HCT116 (cell line): Measurements from ENCODE around the gene SGSM2. TPM values are rescaled to one million over a fixed set of nuclear protein-coding genes. Genes with fewer than 3 reads are reported as not detected.

Experiments
- ATAC-seq: fragments of 200-7000 bp; cut with Tn5 transposase; 2 replicates; pipeline ENCODE4 v1.9.1; 2020; ENCODE audit warnings: mild to moderate bottlenecking, moderate library complexity
- BruUV-seq: library from RNA; stranded (reverse); fragments of 400-500 nt; replicated peaks from 2 replicates; lab custom pipeline; 2021; lab: Mats Ljungman, UMichigan
- CTCF ChIA-PET: fragments of 300-600 bp; sonication (Branson Sonifier 250); formaldehyde crosslinking; loops from one replicate; lab custom pipeline; 2021; ENCODE audit warnings: antibody characterized with exemption; lab: Charles Lee
- POLR2A ChIA-PET: fragments of 300-600, 350-600 bp; sonication (Branson Sonifier 250); formaldehyde crosslinking; loops from one replicate; lab custom pipeline; 2021; ENCODE audit warnings: antibody characterized with exemption; lab: Charles Lee
- RAD21 ChIA-PET, 2 experiments: fragments of 300-600 bp; sonication (Branson Sonifier 250); formaldehyde crosslinking; loops; one replicate each; lab custom pipeline; 2023; ENCODE audit warnings: low total read pairs in 2 of 2; ENCODE audit not compliant: uncharacterized antibody in 2 of 2, unreplicated experiment in 2 of 2, low non-redundant PET in 1 of 2; lab: Charles Lee
- DNase-seq: peaks from one replicate; pipeline ENCODE4 v3.0.0-alpha.2; 2010; ENCODE audit warnings: low read depth, low spot score
- H2AFZ ChIP-seq: fragments of 200-600 bp; shearing (Covaris generic), sonication (generic); 2 replicates; pipeline ENCODE4 v1.6.1; 2017; ENCODE audit warnings: low read depth, mixed run types, mixed read lengths, antibody characterized with exemption, low read length; ENCODE audit not compliant: poor library complexity, severe bottlenecking
- H3K27ac ChIP-seq: 2 replicates; pipeline ENCODE4 v1.5.1; 2012; ENCODE audit warnings: low read depth, low read length
- H3K27me3 ChIP-seq: fragments of 200-600 bp; sonication (generic); 2 replicates; pipeline ENCODE4 v1.6.1; 2016; ENCODE audit warnings: mixed run types, low read length, mixed read lengths; ENCODE audit not compliant: insufficient read depth
- H3K36me3 ChIP-seq, 2 experiments: fragments of 200-500 bp in 1 of 2; fragments of 200-600 bp in 1 of 2; sonication (Bioruptor generic) in 1 of 2; sonication (generic) in 1 of 2; 2 replicates each; pipeline versions ENCODE4 v1.5.1 to v1.6.1; 2014 to 2016; ENCODE audit warnings: low read length in 2 of 2, inconsistent platforms in 1 of 2, mixed read lengths in 1 of 2, mixed run types in 1 of 2; ENCODE audit not compliant: insufficient read depth in 2 of 2, control insufficient read depth in 1 of 2
- H3K4me1 ChIP-seq, 2 experiments: fragments of 200-600 bp in 1 of 2; sonication (generic) in 1 of 2; 2 replicates each; pipeline versions ENCODE4 v1.5.1 to v1.6.1; 2012 to 2017; ENCODE audit warnings: low read length in 2 of 2, inconsistent platforms in 1 of 2, mild to moderate bottlenecking in 1 of 2, mixed read lengths in 1 of 2, mixed run types in 1 of 2, moderate library complexity in 1 of 2; ENCODE audit not compliant: insufficient read depth in 2 of 2, control insufficient read depth in 1 of 2
- H3K4me2 ChIP-seq: fragments of 200-600 bp; sonication (generic); 2 replicates; pipeline ENCODE4 v1.6.1; 2017; ENCODE audit warnings: mixed run types, low read length, mixed read lengths
- H3K4me3 ChIP-seq, 2 experiments: fragments of 200-600 bp in 1 of 2; sonication (generic) in 1 of 2; replicated peaks in 1 of 2; 2 replicates each; pipeline ENCODE4 v1.5.1; 2011 to 2016; ENCODE audit warnings: low read length in 2 of 2, control low read depth in 1 of 2, low read depth in 1 of 2, mild to moderate bottlenecking in 1 of 2, mixed read lengths in 1 of 2, mixed run types in 1 of 2
- H3K79me2 ChIP-seq: fragments of 200-600 bp; sonication (generic); 2 replicates; pipeline ENCODE4 v1.6.1; 2017; ENCODE audit warnings: mild to moderate bottlenecking, mixed run types, low read length, moderate library complexity, mixed read lengths; ENCODE audit not compliant: insufficient read depth
- H3K9ac ChIP-seq: fragments of 200-600 bp; sonication (generic); 2 replicates; pipeline ENCODE4 v1.6.1; 2016; ENCODE audit warnings: low read length, mixed read lengths
- H3K9me2 ChIP-seq: fragments of 200-600 bp; sonication (generic), shearing (Covaris generic); 2 replicates; pipeline ENCODE4 v1.6.1; 2017; ENCODE audit warnings: mixed run types, mild to moderate bottlenecking, moderate library complexity; ENCODE audit not compliant: insufficient read depth
- H3K9me3 ChIP-seq, 2 experiments: fragments of 200-500 bp in 1 of 2; fragments of 200-600 bp in 1 of 2; sonication (Bioruptor generic) in 1 of 2; sonication (generic) in 1 of 2; 2 replicates each; pipeline ENCODE4 v1.6.1; 2014 to 2017; ENCODE audit warnings: low read length in 2 of 2, mixed read lengths in 2 of 2, inconsistent platforms in 1 of 2, low read depth in 1 of 2, mild to moderate bottlenecking in 1 of 2, mixed run types in 1 of 2, moderate library complexity in 1 of 2; ENCODE audit not compliant: control insufficient read depth in 1 of 2, insufficient read depth in 1 of 2
- H4K20me1 ChIP-seq: fragments of 200-600 bp; sonication (generic), shearing (Covaris generic); 2 replicates; pipeline ENCODE4 v1.6.1; 2017; ENCODE audit warnings: mixed run types, mild to moderate bottlenecking, moderate library complexity; ENCODE audit not compliant: insufficient read depth
- EGR1 ChIP-seq: IDR thresholded peaks from 2 replicates; pipeline ENCODE4 v1.6.1; 2012; ENCODE audit warnings: low read depth
- POLR2AphosphoS5 ChIP-seq: IDR thresholded peaks from 2 replicates; pipeline ENCODE4 v1.6.1; 2011; ENCODE audit warnings: mild to moderate bottlenecking, low read depth, low read length, moderate library complexity
- SIN3A ChIP-seq: IDR thresholded peaks from 2 replicates; pipeline ENCODE4 v1.6.1; 2012; ENCODE audit warnings: low read depth
- TCF7L2 ChIP-seq: IDR thresholded peaks from 2 replicates; pipeline ENCODE4 v1.7.0; 2011; ENCODE audit warnings: borderline replicate concordance, inconsistent platforms; ENCODE audit not compliant: insufficient read depth, insufficient read length; ENCODE audit errors: extremely low read depth
- YY1 ChIP-seq: IDR thresholded peaks from 2 replicates; pipeline ENCODE4 v1.6.1; 2011; ENCODE audit warnings: low read length, low read depth, moderate library complexity, mild to moderate bottlenecking; ENCODE audit not compliant: insufficient replicate concordance; ENCODE audit errors: extremely low read depth
- ZFX ChIP-seq: fragments of 450-650 bp; IDR thresholded peaks from 2 replicates; pipeline ENCODE4 v1.6.1; 2017
- intact Hi-C: fragments of 100-400 bp; cut with micrococcal nuclease; formaldehyde crosslinking; loops from 2 replicates; pipeline ENCODE4 v1.10.0; 2022
- total RNA-seq: library from RNA; stranded (reverse); gene quantifications from one replicate; pipeline ENCODE4 v1.2.1, GENCODE V29; 2021; ENCODE audit not compliant: unreplicated experiment
- TF ChIP-seq, protein P1 (sequence below): IDR thresholded peaks from 2 replicates; pipeline ENCODE4 v1.6.1; 2012; ENCODE audit warnings: low read depth

The SGSM2 gene
- total RNA-seq, 1 experiment from 2014 or later = 68.1 TPM

GRCh38 chr17:2336215-2336851, 968 bp upstream of the SGSM2 start, which contains the start of gene TSR1 (continued):
- TF ChIP-seq, protein P1, sequence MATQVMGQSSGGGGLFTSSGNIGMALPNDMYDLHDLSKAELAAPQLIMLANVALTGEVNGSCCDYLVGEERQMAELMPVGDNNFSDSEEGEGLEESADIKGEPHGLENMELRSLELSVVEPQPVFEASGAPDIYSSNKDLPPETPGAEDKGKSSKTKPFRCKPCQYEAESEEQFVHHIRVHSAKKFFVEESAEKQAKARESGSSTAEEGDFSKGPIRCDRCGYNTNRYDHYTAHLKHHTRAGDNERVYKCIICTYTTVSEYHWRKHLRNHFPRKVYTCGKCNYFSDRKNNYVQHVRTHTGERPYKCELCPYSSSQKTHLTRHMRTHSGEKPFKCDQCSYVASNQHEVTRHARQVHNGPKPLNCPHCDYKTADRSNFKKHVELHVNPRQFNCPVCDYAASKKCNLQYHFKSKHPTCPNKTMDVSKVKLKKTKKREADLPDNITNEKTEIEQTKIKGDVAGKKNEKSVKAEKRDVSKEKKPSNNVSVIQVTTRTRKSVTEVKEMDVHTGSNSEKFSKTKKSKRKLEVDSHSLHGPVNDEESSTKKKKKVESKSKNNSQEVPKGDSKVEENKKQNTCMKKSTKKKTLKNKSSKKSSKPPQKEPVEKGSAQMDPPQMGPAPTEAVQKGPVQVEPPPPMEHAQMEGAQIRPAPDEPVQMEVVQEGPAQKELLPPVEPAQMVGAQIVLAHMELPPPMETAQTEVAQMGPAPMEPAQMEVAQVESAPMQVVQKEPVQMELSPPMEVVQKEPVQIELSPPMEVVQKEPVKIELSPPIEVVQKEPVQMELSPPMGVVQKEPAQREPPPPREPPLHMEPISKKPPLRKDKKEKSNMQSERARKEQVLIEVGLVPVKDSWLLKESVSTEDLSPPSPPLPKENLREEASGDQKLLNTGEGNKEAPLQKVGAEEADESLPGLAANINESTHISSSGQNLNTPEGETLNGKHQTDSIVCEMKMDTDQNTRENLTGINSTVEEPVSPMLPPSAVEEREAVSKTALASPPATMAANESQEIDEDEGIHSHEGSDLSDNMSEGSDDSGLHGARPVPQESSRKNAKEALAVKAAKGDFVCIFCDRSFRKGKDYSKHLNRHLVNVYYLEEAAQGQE = no peak

DNA sequence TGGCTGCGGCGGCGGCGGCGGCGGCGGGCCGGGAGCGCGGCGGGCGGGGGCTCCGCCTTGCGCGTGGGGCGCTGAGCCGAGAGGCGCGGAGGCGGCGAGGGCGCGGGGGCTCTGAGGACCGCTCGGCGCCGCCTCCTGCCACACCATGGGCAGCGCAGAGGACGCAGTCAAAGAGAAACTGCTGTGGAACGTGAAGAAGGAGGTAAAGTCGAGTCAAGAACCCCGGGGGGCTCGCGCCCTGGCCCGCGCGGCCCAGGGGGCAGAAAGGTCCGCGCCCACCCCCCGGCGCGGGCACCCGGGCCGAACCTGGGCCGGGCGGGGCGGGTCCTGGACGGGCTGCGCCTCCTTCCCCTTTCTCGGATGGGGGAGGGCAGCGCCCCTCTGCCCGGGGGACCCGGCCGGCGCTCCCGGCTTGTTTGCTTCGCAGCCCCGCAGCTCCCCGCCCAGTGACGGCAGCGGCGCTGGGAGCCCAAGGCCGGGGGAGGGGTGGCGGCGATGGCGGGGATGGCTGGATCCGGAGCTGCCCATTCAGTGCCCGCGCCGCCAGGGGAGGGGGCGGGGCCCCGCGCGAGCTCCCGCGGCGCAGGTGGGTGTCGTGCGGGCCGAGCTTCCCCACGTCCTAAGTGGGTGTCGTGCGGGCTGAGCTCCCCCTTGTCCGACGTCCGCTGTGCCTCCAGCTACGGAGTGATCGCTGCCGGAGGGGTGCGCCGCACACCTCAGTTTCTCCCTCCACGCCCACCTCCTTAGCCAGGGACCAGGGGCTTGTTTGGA, 428 bp downstream of the SGSM2 start:
- no peaks in the 10 kb centered on the region for H3K9me2 ChIP-seq
- ChIA-PET CTCF (interaction anchor here (0.7 to 1.5 kb wide), 4 partner anchors 10 to 78 kb away, joined by 3 to 14 read pairs (median 4); no protein-coding TSS in a partner anchor), POLR2A (interaction anchor here (0.5 to 1.3 kb wide), 4 partner anchors 10 to 350 kb away, joined by 3 to 7 read pairs (median 4); no protein-coding TSS in a partner anchor), RAD21 (no interaction called here)
- H3K36me3 ChIP-seq = peaks cover 20 to 38% of the 10 kb centered on the region in 2 experiments
- peak overlapping the region; percentile 82 to 99 for H3K4me3 ChIP-seq
- H3K4me1 ChIP-seq = peaks cover 2 to 29% of the 10 kb centered on the region in 2 experiments; a peak in 3 of 4 replicates
- DNase-seq (no peak), ATAC-seq (peak; percentile 71)
- peaks cover 13% of the 10 kb centered on the region; the same call in 1 of the 2 replicates for H4K20me1 ChIP-seq
- peak overlapping the region; percentile 61 for H2AFZ ChIP-seq
- no TSS peak for BruUV-seq
- H3K79me2 ChIP-seq = peaks cover 58% of the 10 kb centered on the region
- H3K9ac ChIP-seq = peak overlapping the region; percentile 94
- no peak for TF ChIP-seq TCF7L2
- 0 out of 2 replicates have a peak, but pooled peaks have one; percentile 21 for TF ChIP-seq EGR1
- TF ChIP-seq ZFX = peak; percentile 13; the same call in 1 of the 2 replicates
- TF ChIP-seq POLR2AphosphoS5 = peak; percentile 49
- TF ChIP-seq YY1 = peak; percentile 50
- no peak for TF ChIP-seq SIN3A
- intact Hi-C loops = loop anchor here (5.0 kb wide), 1 partner anchor 70 kb away; no protein-coding TSS in a partner anchor
- H3K9me3 ChIP-seq = no peaks in the 10 kb centered on the region
- no peaks in the 10 kb centered on the region for H3K27me3 ChIP-seq
- H3K27ac ChIP-seq = peak overlapping the region; percentile 86
- peak overlapping the region; percentile 95 for H3K4me2 ChIP-seq
